Panc1 (cell line): ENCODE data around the gene MMP23B.
"Not testable (repeated sequence)": the region's sequence is repeated elsewhere in the genome, so short reads cannot be mapped to it uniquely, and the experiment has no call there.

Experiments used
- POLR2AphosphoS5 ChIP-seq: IDR thresholded peaks from 2 replicates; pipeline ENCODE4 v1.6.1; 2012; ENCODE audit warnings: mild to moderate bottlenecking, low read depth, low read length, moderate library complexity
- TF ChIP-seq, protein P1 (sequence below): fragments of 450-650 bp; IDR thresholded peaks from 2 replicates; pipeline ENCODE4 v1.5.1; 2017; ENCODE audit warnings: mild to moderate bottlenecking

GRCh38 chr1:1595341-1595740 lies 36.6 kb upstream of the MMP23B start:
- TF ChIP-seq, protein P1, sequence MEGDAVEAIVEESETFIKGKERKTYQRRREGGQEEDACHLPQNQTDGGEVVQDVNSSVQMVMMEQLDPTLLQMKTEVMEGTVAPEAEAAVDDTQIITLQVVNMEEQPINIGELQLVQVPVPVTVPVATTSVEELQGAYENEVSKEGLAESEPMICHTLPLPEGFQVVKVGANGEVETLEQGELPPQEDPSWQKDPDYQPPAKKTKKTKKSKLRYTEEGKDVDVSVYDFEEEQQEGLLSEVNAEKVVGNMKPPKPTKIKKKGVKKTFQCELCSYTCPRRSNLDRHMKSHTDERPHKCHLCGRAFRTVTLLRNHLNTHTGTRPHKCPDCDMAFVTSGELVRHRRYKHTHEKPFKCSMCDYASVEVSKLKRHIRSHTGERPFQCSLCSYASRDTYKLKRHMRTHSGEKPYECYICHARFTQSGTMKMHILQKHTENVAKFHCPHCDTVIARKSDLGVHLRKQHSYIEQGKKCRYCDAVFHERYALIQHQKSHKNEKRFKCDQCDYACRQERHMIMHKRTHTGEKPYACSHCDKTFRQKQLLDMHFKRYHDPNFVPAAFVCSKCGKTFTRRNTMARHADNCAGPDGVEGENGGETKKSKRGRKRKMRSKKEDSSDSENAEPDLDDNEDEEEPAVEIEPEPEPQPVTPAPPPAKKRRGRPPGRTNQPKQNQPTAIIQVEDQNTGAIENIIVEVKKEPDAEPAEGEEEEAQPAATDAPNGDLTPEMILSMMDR, result not testable (repeated sequence)
- TF ChIP-seq POLR2AphosphoS5, result not testable (repeated sequence)
